Motor neuron (in vitro differentiated cells): ENCODE results near the gene DIPK1A. TPM values are rescaled to one million over a fixed set of nuclear protein-coding genes. Genes with fewer than 3 reads are reported as not detected.

Source experiments
- ATAC-seq, 8 experiments: fragments of 200-7000 bp; cut with Tn5 transposase; replicated peaks in 6 of 8; 2 replicates each; pipeline ENCODE4 v1.8.0; 2021; ENCODE audit warnings: mild to moderate bottlenecking in 8 of 8, moderate library complexity in 8 of 8
- H3K27ac ChIP-seq, 2 donors: fragments of 250-450 bp; sonication (Bioruptor Pico); 2 replicates each; pipeline ENCODE4 v1.9.0; 2021; ENCODE audit warnings: antibody characterized with exemption in 2 of 2, mild to moderate bottlenecking in 2 of 2, moderate library complexity in 1 of 2
- H3K4me1 ChIP-seq, 2 donors: fragments of 250-450 bp; sonication (Bioruptor Pico); replicated peaks in 1 of 2; 2 replicates each; pipeline ENCODE4 v1.6.1; 2021; ENCODE audit warnings: antibody characterized with exemption in 2 of 2, mild to moderate bottlenecking in 2 of 2, moderate library complexity in 1 of 2
- H3K4me3 ChIP-seq, 5 donors: fragments of 250-450 bp; sonication (Bioruptor Pico); 2 replicates each; pipeline ENCODE4 v1.9.0; 2021; ENCODE audit warnings: antibody characterized with exemption in 5 of 5, mild to moderate bottlenecking in 5 of 5, moderate library complexity in 4 of 5
- WGBS, 10 experiments: fragments of 450-650 bp; shearing (Covaris generic); methylation state at CpG; one replicate each; pipeline ENCODE4 v1.0.0; 2022; 5-methylcytosine and 5-hydroxymethylcytosine counted together
- in situ Hi-C, 9 experiments: fragments of 400-800 bp; cut with MboI; loops; one replicate each; pipeline ENCODE4 v1.15.0; 2021; ENCODE audit warnings: low sequenced_read_pairs in 9 of 9, low pct_unique_long_range_greater_than_20kb in 2 of 9; ENCODE audit not compliant: unreplicated experiment in 9 of 9
- total RNA-seq, 8 experiments: library from RNA; unstranded; fragments of 300-600 nt; gene quantifications; 2 replicates each; pipeline versions ENCODE4 v1.2.3 to v1.2.4, GENCODE V29; 2022

The DIPK1A gene
- total RNA-seq: 10 to 100 TPM in 4 of 8 experiments, 1 to 10 TPM in 4; 7.1 to 22.5 (median 10.2) TPM

- 0% methylated on average over 2 of the region's 103 CpGs; no CpG with 5 or more reads in 9 of the 10 experiments for WGBS, 10 experiments
- Histone ChIP-seq H3K27ac (peak within 1 kb of the TSS; percentile 66 to 78), H3K4me3 (peak within 1 kb of the TSS; percentile 53 to 82 (median 67)), H3K4me1 (peaks cover 0 to 4% of the 10 kb centered on the region in 2 donors)
- ATAC-seq: peak; percentile 38 to 86 (median 83)
- in situ Hi-C loops: loop anchor here in 1 of 9 experiments (25.0 kb wide), 1 partner anchor 99 kb away; no protein-coding TSS in a partner anchor
These were observed at the start of gene DIPK1A for GRCh38 chr1:92961131-92961895. Gene DIPK1A, minus strand, starts transcription at chr1:92961462. Its CDS starts 33 bp downstream, at chr1:92961429.

DNA sequence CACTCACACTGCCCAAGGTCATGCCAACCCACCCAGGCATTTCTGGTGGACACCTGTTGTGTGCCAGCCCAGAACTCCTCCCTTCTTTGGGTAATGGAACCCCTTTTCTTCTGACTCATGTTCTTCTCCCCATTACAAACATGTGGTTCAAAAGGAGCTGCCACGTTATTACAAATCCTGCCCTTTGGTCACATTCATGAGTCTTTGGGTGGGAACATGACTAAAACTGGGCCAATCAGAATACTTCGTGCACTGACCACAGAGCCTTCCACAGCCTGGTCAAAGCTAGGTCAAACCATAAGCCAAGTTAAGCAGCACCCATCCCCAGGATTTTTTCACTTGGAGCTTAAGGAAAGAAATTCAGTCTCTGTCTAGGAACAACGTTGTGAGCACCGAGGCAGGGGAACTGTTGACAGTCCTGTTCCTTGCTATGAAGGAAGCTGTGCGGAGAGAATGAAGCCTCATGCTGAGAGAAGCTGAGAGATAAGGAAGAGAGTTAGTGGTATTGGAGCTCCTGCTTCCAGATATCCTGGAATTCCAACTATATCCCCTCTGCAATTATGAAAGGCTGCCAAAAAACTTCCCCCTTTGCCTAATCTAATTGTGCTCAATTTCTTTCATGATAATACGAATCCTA is 46.8 kb upstream of the DIPK1A start:
- in situ Hi-C loops: no loop called here
- Histone ChIP-seq H3K27ac (no peak overlapping the region), H3K4me3 (no peak overlapping the region), H3K4me1 (no peaks in the 10 kb centered on the region)
- peak in 2 of 8 experiments; percentile 43 to 51 for ATAC-seq
- 0 to 100% (median 73%) methylated on average over 1 to 6 of the region's 6 CpGs for WGBS, 10 experiments

- in situ Hi-C loops: no loop called here
- ATAC-seq: no peak
- H3K27ac ChIP-seq: no peak overlapping the region
- no peak overlapping the region for H3K4me3 ChIP-seq
- H3K4me1 ChIP-seq: no peaks in the 10 kb centered on the region
- WGBS, 10 experiments: 77 to 100% (median 93%) methylated on average over 1 of the region's 1 CpG; no CpG with 5 or more reads in 1 of the 10 experiments
These were observed 44.0 kb upstream of the DIPK1A start for GRCh38 chr1:93005252-93005598.

DNA sequence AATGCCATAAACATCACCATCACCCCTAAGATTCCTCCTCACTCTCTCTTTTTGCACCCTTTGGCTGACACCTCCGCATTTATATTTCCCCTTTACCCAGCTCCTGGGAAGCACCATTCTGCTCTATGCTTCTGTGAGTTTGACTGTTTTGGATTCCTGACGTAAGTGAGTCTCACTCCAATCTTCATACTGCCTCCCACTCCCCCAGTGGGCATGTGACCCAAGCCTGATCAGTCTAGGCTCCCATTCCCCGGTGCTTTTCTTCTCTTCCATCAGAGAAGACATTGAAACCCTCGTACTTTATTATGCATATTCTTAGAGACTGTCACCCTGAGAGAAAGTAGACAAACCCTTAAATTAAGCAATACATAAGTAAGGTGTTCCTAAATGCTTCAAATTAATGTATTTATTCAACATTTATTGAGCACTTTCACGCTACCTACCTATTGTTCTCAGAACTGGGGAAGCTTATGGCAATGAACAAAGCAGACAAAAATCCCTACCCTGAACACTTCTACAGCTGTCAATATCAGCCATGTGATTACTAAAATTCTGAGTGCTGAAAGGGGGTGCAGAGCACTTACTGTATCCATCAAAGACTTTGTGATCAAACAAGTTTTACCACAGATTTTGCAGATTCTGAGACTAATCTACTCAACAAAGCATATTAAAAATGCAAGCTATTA is 43.4 kb upstream of the DIPK1A start:
- Histone ChIP-seq H3K27ac (no peak overlapping the region), H3K4me3 (no peak overlapping the region), H3K4me1 (no peaks in the 10 kb centered on the region)
- ATAC-seq: no peak
- WGBS, 10 experiments: 50 to 90% (median 74%) methylated on average over 1 to 5 of the region's 5 CpGs
- in situ Hi-C loops: no loop called here

DNA sequence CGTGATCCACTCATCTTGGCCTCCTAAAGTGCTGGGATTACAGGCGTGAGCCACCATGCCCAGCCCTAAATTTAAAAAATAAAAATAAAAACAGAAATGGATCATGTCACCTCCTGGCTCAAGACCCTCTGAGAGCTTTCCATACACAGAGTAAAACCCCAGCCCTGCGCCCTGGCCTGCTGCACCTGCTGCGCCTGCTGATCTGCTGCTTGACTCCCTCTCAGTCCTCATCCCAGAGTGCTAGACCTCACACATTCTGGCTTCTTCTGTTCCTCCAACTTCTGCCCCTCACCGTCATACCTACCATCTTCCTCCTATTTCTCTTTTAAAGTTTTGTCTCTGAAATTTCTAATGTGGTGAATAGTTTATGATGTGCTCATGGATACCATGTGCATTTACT is 42.7 kb upstream of the DIPK1A start:
- ATAC-seq: no peak
- WGBS, 10 experiments: 57 to 100% (median 90%) methylated on average over 2 to 5 of the region's 5 CpGs; no CpG with 5 or more reads in 1 of the 10 experiments
- H3K27ac ChIP-seq: no peak overlapping the region
- in situ Hi-C loops: no loop called here
- no peaks in the 10 kb centered on the region for H3K4me1 ChIP-seq
- no peak overlapping the region for H3K4me3 ChIP-seq

DNA sequence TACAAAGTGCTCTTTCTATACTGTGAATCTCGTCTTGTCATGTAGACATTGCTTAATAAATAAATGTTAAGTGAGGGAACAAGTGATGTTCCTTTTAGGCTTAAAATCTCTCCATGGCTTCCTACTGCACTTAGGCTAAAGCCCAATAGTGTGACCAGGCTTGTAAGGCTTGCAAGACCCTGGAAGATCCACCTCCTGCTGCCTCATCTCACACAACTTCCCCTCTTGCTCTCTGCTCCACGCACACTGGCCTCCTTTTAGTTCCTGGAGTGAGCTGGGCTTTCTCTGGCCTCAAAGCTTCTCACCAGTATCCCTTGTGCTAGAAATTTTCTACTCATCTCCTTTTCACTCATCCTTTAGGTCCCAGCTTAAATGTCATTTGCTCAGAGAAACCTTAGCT is 41.5 kb upstream of the DIPK1A start:
- WGBS, 10 experiments: 50 to 100% (median 64%) methylated on average over 1 to 2 of the region's 2 CpGs; no CpG with 5 or more reads in 4 of the 10 experiments
- no peak for ATAC-seq
- Histone ChIP-seq H3K4me1 (no peaks in the 10 kb centered on the region), H3K27ac (no peak overlapping the region), H3K4me3 (no peak overlapping the region)
- in situ Hi-C loops: no loop called here

DNA sequence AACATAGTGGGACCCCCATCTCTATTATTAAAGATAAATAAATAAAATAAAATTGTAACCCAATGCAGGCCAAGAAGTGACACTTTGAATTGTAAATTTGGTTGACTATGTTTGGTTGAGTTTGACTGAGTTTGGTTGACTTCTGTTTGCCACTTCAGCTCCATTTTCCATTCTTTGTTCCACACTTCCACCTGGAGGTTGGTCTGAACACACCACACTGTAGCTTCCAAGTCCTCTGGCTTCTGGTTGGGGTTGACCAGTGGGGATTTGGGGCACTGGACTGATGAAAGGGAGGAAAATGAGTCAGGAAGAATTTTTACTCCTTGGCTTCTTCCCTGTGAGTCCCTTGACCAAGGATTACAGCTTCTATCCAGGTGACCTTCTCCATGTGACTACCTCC is 40.6 kb upstream of the DIPK1A start:
- H3K27ac ChIP-seq: no peak overlapping the region
- H3K4me3 ChIP-seq: no peak overlapping the region
- no peak for ATAC-seq
- H3K4me1 ChIP-seq: no peaks in the 10 kb centered on the region
- in situ Hi-C loops: no loop called here

DNA sequence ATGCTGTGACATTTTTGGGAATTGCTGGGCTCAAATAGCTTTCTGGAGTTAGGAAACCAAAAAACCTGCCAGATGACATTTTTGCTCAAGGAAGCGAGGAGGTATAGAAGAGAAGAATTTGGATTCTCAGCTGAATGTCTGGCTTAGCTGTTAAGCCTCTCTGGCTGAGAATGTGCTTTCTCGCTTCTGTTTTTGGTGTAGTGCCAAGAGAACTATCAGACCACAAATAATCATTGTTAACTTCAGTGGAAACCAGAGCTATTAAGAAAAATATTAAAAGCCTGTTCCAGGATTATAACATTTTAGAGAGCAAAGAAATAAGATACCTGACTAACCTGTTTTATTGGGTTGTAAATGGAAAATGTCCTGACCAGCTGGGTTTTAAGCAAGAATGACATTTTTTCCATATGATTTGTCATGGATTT is 39.5 kb upstream of the DIPK1A start:
- H3K4me1 ChIP-seq: no peaks in the 10 kb centered on the region
- no peak overlapping the region for H3K4me3 ChIP-seq
- 0 to 92% (median 44%) methylated on average over 1 to 2 of the region's 2 CpGs; no CpG with 5 or more reads in 2 of the 10 experiments for WGBS, 10 experiments
- no peak overlapping the region for H3K27ac ChIP-seq
- no peak for ATAC-seq
- in situ Hi-C loops: no loop called here

DNA sequence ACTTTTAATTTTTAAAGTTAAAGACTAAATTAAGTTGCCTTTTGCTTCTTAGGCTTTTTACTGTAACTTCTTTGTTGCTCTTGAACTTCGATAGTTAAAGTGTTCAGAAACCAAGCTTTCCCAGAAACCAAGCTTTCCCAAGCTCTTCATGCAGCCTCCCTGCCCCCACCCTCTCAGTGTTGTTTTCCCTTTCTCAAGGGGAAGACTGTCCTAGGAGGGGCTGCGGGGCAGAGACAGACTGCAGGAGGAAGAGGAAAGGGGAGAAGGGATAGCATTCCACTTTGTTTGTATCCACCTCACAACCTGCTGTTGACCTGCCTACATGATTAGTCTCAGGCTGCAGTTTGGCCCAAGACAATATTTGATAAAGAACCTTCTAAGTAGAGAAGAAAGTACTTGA is 39.0 kb upstream of the DIPK1A start:
- no peak for ATAC-seq
- Histone ChIP-seq H3K4me1 (no peaks in the 10 kb centered on the region), H3K27ac (no peak overlapping the region), H3K4me3 (no peak overlapping the region)
- in situ Hi-C loops: no loop called here
- WGBS, 10 experiments: 0 to 83% (median 40%) methylated on average over 1 to 2 of the region's 2 CpGs; no CpG with 5 or more reads in 1 of the 10 experiments

DNA sequence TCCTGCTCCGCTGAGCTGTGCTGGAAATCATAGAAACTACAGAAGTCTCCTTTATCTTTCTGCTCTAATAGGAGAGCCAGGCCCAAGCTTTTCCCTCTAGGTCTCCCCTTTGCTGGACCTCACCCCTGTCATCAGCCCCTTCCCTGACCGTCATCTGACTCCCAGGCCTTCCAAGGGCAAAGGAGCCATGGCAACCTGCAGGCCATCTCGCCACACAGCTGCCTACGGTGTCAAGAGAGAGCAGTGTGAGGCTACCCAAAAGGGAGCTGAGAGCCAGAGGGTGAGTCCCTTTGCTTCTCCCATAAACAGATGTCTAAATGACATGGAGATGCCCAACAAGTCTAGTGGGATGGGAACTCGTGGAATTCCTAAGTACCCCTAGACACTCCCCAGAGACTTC is 37.6 kb upstream of the DIPK1A start:
- no peak overlapping the region for H3K4me3 ChIP-seq
- 40 to 100% (median 89%) methylated on average over 1 to 5 of the region's 5 CpGs; no CpG with 5 or more reads in 4 of the 10 experiments for WGBS, 10 experiments
- no peaks in the 10 kb centered on the region for H3K4me1 ChIP-seq
- ATAC-seq: peak in 1 of 8 experiments; percentile 68
- H3K27ac ChIP-seq: no peak overlapping the region
- in situ Hi-C loops: loop anchor here in 7 of 9 experiments (10.0 to 25.0 kb wide), 2 partner anchors 137 to 144 kb away; no protein-coding TSS in a partner anchor

- H3K27ac ChIP-seq: no peak overlapping the region
- 21 to 86% (median 71%) methylated on average over 1 to 8 of the region's 8 CpGs for WGBS, 10 experiments
- no peak overlapping the region for H3K4me3 ChIP-seq
- no peak for ATAC-seq
- H3K4me1 ChIP-seq: no peaks in the 10 kb centered on the region
- in situ Hi-C loops: loop anchor here in 7 of 9 experiments (10.0 to 25.0 kb wide), 2 partner anchors 133 to 141 kb away; no protein-coding TSS in a partner anchor
These were observed 34.5 kb upstream of the DIPK1A start for GRCh38 chr1:92995441-92996430.

DNA sequence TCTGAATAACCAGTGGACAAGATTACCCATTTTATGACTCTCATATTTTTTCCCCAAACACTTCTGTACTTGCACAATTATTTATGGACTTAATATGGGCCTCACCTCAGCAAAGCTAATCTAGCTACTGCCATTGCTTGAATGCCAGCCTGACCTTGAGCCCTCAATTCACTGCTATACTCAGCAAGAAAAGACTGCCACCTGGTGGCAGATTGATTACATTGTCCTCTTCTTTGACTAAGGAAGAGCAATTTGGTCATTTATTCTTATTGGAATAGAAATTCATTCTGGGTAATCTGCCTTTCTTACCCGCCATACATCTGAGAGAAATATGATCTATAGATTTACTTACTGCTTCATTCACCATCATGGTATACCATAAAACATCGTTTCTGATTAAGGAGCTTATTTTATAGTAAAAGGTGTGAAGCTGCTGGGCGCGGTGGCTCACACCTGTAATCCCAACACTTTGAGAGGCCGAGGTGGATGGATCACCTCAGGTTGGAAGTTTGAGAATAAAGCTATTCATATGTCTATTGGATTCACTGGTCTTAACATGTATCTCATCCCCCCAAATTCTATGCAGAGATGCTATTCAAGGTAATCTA is 32.9 kb upstream of the DIPK1A start:
- peak; percentile 82 to 96 (median 90) for ATAC-seq
- H3K4me1 ChIP-seq: no peaks in the 10 kb centered on the region
- H3K4me3 ChIP-seq: no peak overlapping the region
- H3K27ac ChIP-seq: no peak overlapping the region
- in situ Hi-C loops: loop anchor here in 8 of 9 experiments (5.0 to 25.0 kb wide), 3 partner anchors 132 to 139 kb away; no protein-coding TSS in a partner anchor
- WGBS, 10 experiments: 0 to 58% (median 30%) methylated on average over 1 to 5 of the region's 5 CpGs; no CpG with 5 or more reads in 1 of the 10 experiments
